HG03565 (cell line): ENCODE measurements around the gene MAGI2.

Source experiments
- ATAC-seq: cut with Tn5 transposase; IDR thresholded peaks from one replicate; pipeline ENCODE4 v1.9.1; 2021; ENCODE audit warnings: mild to moderate bottlenecking, moderate library complexity; ENCODE audit not compliant: unreplicated experiment

Gene MAGI2

DNA sequence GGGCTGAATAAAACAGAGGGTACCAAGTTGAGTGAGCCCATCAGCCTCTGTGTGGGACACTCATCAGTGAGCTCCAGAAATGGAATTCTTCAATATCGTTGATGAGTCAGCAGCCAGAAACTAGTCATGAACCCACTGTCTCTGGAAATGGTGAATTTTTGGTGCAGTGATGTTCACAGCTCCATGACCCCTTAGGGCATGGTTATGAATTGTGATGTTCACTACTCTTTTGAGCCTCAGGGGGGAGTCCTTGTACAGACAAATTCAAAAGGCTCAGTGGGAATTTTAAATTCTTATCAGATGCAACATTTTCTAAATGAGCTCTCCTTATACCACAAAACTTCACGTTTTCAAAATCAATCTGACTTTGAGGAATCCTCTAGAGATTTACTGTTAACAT is 1319.2 kb downstream of the MAGI2 start:
- ATAC-seq: peak; percentile 42

DNA sequence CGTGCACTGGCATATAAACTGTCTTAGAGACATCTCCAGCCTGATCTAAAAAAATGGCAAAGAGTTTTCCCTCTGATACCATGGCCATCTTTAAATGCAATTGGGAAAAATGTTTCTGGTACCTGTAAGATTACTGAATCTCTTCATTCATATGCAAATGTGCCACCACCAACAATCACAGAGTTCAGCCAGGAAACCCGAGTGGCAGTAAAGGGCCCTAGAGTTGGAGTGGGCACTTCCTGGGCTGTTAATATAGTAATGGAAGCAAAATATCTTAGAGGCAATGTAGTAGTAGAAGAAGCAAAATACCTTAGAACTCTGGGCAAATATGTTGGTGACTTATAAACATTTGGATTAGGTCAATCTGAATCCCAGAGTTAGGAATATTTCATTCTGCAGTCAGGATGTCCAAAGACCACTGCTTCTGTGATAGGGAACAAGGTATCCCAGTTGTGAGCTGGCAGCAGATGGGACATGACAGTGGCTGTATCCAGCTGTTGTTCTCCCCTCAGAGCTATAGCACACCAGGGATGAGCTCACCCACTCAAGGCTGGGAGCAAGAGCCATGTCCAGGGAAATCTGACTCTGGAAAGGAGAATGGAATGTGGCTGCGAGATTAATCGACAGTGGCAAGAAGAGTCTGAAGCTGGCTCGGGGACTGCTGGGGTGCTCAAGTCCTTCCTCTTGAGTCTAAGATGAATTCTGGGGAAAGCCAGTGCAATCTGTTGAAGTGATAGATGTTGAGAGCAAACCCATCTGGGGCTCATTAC is 1322.8 kb downstream of the MAGI2 start:
- ATAC-seq: no peak

DNA sequence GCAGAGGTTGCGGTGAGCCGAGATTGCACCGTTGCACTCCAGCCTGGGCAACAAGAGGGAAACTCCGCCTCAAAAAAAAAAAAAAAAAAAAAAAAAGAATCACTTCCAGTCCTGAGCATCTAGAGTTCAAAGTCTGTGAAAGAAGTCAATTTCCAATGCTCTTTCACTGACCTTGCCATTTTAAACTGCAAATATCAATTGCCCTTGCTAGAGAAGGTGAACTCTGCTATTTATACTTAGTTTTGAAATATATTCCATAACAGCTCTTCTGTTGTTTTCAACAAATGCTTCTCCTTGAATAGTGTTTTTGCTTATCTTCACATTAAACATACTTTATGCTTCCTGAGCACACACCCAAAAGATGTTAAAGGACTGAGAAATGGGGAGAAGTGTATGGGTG is 1323.6 kb downstream of the MAGI2 start:
- ATAC-seq: no peak

DNA sequence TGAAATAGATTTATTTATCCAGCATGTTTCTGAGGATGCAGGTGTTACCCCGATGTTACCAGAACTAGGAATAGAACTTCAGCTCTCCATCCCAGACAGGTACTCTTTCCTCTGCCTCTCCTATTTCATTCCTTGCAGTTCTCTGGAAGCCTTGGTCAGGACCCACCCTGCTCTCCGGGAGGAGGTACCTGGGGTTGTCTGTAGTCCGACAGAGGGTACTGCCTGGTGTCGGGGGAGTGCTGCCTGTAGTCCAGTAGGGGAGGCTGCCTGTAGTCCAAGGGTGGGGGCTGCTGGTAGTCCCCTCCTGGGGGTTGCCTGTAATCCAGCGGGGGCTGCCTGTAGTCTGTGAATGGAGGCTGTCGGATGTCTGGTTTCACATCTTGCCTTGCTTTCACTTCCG is 1326.5 kb downstream of the MAGI2 start:
- ATAC-seq: no peak

- no peak for ATAC-seq
Observed at GRCh38 chr7:78125884-78126283, 1327.6 kb downstream of the MAGI2 start.

DNA sequence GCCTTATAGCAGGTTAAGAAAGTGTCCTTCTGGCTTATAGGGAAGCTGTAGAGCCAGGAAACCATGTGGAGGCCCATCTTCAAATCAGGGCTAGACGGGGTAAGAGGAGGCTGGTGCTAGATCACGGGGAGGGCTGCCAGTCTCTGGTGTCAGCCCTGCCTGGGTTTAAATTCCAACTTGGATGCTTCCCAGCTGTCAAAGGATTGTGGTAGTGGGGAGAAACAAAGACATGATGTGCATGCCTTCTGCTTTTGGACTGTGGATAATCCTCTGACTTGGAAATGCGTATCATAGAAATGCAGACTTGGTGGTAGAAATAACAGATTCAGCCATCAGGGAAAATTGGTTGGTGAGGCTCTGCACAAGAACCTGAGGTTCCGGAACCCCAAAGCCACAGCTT is 1329.3 kb downstream of the MAGI2 start:
- no peak for ATAC-seq

GRCh38 chr7:78121888-78122287 is 1331.6 kb downstream of the MAGI2 start:
- ATAC-seq: no peak

GRCh38 chr7:78118470-78118869 is 1335.0 kb downstream of the MAGI2 start:
- no peak for ATAC-seq

- ATAC-seq: no peak
Observed at GRCh38 chr7:78115876-78116275, 1337.6 kb downstream of the MAGI2 start.

DNA sequence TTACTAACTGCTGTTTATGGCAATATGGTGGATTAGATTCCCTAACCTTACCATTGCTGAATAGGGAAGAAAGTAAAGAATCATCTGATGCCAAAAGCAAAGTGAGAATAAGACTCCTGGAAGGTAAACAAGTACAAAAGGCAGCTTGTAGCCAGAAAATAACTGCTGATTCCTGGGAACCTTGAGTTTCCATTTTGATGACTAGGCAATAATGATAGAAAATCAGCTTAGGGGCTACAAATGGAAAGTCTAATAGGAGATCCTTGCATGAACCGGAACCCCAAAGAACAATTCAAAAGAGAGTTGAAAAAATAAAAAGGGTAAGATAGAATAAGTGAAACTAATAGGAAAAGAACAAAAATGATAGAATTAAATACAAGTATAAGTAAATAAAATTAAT is 1338.5 kb downstream of the MAGI2 start:
- ATAC-seq: no peak

DNA sequence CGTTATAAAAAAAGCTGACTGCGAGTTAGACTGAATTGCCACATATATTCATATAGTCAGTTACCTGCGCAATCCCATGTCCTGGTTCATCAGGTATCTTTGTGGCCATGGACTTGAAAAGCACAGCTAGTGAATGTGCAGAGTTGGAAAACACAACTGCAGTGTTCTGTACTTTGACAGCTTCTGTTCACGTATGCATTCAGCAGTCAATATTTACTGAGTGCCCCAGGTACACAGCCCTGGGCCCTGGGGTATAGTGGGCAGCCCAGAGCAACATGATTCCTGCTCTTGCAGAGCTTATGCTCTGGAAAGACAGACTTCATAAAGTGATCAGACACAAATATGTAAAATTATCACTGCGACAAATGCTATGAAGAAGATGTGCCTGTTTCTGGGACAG is 1341.0 kb downstream of the MAGI2 start:
- no peak for ATAC-seq

GRCh38 chr7:78111386-78111785 is 1342.1 kb downstream of the MAGI2 start:
- ATAC-seq: no peak

DNA sequence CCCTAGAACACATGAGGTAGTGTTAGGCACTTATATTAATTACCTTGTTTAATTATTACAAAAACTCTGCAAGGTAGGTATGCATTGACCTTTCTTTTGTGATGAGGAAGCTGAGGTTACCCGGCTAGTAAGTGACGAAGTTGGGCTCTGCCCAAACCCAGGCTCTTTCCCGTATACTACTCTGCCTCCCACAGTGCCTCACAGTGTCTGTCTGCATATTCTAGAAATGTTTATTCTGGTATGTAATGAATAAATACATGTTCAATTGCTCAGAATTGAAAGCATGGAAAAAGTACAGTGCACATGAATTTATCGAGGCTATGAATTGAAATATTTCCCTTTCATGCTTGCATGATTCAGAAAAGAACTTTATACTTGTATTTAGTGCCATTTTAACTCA is 1350.0 kb downstream of the MAGI2 start:
- ATAC-seq: no peak

- ATAC-seq: no peak
Observed at GRCh38 chr7:78101076-78101475, 1352.4 kb downstream of the MAGI2 start.

- no peak for ATAC-seq
Observed at GRCh38 chr7:78099715-78100394, 1353.6 kb downstream of the MAGI2 start.

- ATAC-seq: no peak
Observed at GRCh38 chr7:78095549-78095948, 1357.9 kb downstream of the MAGI2 start.

DNA sequence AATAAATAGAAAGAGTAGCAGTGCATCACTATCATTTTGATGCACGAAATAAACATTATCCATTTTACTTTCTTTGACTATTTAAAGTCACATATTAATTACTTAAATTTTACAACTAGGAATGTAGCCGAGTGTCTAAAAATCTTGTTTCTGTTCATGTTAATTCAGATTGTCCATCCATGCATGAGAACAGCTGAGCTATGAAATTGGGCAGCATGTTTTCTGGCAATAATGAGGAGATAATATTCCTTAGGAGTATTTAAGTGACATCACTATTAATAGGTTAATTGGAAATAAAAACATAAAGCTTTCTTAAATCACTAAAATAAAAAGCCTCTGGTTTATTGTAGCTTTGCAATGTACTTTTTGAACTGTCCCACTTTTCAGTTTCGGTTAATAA is 1361.1 kb downstream of the MAGI2 start:
- ATAC-seq: no peak

DNA sequence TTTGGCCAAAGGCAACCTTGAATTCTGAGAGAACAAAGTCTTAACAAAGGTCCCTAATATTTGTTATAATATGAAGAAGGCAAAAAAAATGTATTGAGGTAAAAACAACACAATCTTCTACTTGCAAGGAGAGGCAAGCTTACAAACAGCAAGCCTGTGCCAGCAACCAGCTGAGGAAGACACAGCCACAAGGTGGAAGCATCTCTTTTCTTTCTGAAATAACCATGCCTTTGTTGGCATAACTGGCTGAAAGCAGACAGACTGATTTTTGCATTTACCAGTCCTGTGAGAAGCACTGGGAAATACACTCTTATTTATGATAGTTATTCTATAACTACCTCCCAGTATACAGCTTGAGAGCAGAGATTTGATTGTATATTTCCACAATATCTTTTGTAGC is 1362.9 kb downstream of the MAGI2 start:
- no peak for ATAC-seq

GRCh38 chr7:78083476-78084120 is 1369.9 kb downstream of the MAGI2 start:
- no peak for ATAC-seq

GRCh38 chr7:78082556-78082955 is 1370.9 kb downstream of the MAGI2 start:
- no peak for ATAC-seq

DNA sequence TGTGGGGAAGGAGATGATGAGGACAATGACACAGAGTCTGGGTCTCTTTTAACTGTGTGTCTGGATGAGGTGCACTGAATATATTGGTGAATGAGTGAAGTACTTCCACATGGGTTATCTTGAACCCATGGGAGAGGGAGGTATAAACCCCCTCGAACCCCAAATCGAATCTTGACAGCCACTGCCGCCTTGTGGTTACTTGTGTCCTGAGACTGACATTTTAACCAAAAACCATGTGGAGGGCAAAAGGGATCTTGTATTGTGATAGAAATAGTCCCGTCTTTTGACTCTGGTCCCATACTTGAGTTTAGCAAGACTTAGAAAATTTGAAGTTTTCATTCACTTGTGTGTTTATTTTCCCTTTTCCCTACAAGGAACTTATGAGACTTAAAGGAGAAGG is 1371.6 kb downstream of the MAGI2 start:
- ATAC-seq: no peak

- no peak for ATAC-seq
Observed at GRCh38 chr7:78081344-78081743, 1372.1 kb downstream of the MAGI2 start.
